HG03135 (cell line): ENCODE measurements around the gene MRPL34.

Experiments used
- ATAC-seq: cut with Tn5 transposase; IDR thresholded peaks from one replicate; pipeline ENCODE4 v1.9.1; 2021; ENCODE audit warnings: mild to moderate bottlenecking, moderate library complexity; ENCODE audit not compliant: unreplicated experiment

MRPL34 gene

DNA sequence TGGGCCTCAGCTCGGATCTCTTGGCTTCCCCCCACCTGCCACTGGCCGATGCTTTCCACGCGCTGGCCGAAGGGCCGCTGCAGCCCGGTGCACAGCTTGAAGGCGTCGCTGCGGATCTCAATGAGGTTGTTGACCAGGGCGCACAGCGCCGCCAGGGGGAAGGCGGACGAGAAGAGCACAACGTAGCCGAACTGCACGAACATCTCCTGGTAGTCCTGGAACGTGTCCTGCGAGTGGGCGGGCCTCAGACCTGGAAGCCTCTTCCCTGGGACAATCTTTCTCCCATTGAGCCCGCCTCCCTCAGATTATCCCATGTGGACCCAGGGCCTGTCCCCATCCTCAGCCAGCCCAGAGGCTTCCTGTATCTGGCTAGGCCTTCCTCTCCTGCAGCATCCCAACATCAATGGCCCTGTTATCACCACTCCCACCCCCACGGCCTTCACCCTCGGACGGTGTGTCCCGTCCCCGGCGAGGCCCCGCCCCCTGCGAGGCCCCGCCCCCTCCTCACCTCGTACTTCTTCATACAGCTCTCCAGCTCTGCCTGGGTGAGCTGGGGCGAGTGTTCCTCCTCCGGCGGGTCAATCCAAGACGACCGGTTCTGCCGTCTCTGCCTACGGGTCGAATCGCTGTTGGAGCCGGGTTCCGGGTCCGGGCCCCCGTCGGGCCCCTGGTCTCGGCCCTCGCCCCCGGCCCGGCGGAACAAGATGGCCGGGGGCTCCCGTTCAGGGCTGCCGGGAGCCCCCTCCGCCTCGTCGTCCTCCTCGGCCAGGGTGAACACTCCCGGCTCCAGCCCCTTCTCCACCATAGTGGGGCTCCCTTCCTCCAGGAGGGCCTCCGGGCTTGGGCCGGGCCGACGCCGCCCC lies 22.2 kb downstream of the MRPL34 start:
- ATAC-seq, result no peak

DNA sequence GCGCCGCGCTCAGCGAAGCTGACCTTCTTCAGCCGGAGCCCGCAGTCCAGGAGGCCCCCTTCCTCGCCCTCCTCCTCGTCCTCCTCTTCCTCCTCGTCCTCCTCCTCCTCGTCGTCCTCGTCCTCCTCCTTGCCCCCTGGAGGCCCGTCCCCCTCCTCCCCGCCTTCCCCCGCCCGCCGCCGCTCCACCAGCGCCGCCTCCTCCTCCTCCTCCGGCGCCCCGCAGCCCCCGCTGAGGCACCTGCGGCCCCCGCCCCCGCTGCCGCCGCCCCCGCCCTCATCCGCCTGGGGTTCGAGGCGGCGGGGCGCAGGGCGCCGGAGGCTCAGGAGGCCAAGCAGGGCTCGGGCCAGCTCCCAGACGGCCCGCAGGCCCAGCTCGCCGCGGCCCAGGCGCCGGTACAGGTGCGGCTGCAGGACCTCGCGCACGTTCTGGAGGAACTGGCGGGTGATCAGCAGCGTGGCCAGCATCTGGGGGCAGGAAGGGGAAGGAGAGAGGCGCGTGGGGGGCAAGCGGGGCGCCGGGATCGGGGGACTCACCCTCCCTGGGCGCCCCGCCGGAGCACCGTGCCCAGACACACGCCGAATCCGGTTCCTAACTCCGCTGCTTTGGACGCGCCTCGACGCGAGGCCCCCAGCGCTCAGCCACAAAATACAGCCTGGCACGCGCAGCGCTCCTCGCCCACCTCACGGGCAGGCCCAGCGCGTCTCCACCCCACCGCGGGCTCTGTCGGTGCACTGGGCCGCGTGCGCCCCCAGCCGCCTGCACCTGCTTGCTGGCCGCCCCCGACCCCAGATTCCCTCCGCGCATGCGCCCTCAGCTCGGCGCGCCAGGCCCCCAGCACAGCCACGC lies 23.1 kb downstream of the MRPL34 start:
- no peak for ATAC-seq

DNA sequence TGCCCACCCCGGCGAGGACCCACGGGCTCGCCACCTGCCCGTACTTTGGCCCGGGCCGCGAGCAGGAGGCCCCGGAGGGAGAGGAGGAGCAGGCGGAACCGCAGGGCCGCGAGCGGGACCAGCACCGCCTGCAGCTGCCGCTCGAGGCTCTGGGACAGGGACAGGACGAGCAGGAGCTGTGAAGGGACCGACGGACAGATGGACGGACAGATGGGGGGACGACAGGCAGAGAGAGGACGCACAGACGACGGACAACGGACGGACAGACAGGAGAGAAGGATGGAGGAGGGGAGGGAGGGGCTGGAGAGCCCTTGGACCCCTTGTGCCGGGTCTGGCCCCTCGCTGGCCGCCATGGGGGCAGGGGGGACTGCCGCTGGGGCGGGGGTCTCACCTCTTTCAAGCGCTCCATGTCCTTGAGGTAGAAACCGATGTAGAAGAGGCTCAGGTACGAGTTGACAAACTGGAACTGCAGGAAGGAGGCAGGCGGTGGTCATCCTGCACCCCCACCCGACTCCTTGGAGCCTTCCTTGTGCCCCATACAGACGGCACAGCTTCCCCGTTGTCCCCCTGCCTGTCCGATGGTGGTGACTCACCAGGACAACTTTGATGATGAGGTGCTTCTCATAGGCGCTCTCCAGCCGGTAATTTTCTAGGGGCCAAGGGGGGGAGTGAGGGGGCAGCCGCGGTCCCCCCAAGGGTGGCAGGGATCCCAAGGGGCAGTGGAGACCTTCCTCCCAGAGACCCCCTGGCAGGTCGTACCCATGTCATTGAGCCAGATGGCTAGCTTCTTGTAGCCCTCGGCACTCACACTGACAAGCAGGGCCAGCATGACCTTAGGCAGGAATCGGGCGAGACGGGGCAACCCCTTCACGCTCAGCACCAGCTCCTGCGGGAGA lies 23.9 kb downstream of the MRPL34 start:
- no peak for ATAC-seq

DNA sequence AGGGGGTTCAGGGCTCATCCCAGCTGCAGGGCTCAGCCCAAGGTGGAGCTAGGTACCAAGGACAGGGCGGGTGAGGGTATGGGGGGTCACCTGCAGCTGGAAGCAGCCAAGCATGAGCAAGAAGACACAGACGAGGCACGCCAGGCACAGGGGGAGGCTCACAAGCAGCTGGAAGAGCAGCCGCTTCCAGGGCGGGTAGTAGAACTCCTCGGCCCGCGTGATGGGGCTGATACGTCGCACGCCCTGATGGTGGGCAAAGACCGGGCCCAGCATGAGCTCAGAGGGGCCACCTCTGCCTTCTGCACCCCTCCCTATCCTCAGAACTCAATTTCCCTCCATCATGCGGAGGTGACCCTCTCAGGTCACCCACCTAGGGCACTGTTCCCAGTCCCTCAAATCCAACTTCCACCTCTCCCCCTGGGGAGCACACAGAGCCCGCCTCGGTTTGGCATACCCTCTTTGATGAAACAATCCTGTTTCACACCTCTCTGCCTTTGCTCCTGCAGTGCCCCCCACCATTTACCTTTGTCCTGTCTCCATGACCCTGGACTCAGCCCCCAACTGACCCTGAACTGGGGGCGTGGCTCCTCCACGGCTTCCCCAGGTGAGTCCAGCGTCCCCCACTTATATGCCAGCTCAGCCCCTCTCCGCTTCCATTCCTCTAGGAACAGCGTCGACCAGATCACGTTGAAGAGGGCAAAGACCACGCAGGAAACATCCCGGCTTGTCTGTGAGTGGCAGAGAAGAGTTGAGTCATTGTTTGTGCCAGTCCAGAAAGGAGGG lies 24.8 kb downstream of the MRPL34 start:
- ATAC-seq, result no peak

DNA sequence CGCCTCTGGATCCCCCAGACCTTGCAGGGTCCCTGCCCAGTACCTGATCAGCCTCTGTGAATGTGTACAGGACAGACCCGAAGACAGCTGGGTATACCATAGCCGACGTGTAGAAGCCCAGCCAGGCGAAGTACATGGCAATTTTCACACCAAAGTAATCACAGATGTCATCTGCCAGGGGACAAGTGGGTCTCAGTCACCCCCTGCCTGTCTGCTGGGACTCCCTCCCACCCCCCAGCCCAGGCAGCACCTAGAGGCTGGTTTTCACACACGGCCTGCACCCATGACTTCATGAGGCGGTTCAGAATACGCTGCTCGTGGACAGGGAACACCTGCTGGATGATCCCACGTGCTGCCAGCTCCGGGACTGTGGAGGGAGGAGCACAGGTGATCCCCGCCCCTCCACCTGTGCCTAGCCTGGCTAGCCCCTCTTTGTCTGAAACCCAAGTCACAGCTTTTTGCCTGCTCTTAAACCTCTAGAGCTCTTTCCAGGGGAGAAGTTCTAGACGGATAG lies 25.4 kb downstream of the MRPL34 start:
- ATAC-seq, result no peak

DNA sequence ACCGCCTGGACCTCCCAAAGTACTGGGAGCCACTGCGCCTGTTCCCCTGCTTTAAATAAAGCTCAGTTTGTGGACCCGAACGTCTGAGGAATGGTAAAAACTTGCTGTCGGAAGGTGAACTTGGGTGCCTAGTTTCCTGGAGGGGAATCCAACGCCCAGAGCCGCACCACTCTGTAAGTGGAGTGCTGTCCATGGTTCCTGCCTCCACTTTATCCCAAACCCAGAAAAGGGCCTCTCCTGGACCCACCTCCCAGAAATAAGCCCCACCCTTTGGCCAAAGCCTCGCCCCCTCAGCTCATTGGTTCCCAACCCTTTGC lies 26.6 kb downstream of the MRPL34 start:
- no peak for ATAC-seq

DNA sequence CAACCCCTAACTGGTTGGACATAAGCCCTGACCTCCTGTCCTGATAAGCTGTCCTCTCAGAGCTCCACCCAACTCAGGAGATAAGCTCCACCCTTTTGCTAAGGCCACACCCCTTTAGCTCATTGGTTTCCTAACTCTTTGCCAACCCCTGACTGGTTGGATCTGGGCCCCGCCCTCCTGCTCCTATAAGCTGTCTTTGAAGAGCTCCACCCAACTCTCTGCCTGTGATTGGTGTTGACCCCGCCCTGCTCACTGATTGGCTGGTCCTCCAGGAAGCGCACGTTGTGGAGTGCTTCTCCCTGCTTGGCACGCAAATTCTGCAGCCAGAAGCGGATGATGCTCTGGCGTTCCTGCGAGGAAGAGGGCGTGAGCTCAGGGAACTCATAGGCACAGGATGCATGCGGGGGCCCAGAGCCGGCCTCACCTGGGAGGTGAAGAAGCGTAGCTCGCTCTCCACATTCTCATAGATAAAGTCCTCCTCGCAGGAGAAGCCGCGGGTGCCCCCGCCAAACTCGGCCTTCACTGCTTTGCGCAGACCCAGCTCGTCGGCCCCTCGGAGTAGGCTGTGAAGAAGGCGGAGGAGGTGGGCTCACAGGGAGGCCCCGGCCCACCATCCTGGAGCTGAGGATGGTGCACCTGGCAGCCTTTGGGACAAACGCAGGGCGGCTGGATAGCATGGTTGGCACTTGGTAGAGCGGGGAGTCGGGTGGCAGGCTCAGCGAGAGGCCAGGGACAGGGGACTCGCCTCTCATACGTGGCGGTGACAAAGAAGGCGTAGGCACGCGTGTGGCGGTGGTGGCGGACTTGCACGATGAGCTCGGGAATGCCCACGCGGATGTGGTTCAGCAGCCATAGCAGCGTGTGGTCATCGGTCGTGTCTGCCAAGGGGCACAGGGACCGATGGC lies 27.3 kb downstream of the MRPL34 start:
- ATAC-seq, result no peak

DNA sequence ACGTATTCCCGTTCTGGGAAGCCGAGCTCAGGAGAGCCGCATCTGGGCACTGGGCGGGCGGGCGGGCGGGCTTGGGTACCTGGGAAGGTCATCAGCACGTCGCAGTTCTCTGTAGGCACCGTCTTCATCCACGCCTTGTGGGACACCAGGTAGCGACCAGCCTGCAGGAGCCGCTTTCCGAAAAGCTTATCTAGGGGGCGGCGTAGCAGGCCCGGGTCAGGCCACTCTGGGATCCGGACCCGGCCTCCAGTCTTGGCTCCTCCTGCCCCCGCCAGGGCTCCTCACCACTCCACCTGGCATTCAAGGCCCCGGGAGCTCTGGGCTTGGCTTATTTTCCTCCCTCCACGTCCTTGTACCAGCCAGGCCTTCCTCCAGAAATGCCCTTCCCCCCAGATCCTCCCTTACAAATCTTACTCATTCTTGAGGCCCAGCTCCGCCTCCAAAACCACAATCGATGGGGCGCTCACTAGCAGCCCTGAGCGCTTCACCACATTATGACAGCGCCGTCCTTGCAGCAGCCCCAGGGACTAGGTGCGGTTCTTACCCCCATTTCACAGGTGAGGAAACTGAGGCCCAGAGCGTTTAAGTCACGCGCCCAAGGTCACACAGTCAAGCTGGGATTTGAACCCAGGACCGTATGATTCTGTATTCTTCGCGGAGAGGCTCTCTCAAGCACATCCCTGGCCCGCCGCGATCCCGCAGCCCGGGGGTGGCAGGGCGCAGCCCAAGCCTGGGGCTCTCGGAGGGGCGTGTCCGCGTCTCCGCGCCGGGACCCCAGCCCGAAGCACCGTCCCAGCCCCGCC lies 28.1 kb downstream of the MRPL34 start:
- ATAC-seq, result no peak

DNA sequence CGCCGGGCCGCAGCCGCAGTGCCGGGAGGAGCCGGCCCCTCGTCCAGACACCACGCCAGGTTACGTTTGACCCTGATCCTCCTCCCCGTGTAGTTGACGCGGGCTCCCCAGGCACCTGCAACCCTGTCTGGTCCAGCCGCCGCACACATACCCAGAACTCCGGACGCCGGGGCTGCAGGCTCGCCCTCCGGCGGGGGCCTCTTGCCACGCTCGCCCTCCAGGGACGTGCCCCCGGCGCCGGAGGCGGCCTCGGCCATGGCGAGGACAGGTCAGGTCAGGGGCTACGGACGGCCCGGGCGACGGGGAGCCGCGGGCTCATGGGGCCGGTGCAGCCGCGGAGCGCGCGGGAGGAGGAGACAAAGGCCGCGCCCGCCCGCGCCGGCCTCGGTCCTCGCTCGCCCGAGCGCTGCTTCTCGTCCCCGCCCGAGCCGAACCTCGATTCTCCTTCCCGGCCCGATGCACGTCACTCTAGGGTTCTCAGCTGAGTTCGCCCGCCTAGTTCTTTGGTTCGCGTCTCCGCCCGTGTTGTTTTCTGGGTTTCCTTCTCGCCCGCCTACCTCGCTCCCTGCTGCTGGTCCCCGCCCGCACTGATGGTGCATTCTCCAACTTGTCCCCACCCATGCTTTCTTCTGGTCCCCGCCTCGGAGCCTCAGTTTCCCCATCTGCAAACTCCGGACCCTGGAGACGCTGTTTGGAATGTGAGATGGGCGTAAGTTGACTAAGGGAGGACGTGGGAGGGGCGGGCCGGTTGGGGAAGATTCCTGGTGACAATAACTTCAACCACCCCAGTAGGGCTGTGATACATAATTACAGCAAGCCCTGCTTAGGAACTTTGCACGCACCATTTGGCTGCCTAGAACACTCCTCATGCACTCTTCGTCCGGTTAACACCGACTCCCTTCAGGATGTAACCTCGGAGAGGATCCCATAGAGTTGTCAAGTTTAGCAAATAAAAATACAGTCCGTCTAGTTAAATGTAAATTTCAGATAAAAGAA lies 29.0 kb downstream of the MRPL34 start, which contains the start of gene ANO8:
ANO8 (minus strand) TSS at position 442 of the 996 bp plus-strand sequence; CDS start at position 257, 185 bp downstream.
- peak; percentile 44 for ATAC-seq

DNA sequence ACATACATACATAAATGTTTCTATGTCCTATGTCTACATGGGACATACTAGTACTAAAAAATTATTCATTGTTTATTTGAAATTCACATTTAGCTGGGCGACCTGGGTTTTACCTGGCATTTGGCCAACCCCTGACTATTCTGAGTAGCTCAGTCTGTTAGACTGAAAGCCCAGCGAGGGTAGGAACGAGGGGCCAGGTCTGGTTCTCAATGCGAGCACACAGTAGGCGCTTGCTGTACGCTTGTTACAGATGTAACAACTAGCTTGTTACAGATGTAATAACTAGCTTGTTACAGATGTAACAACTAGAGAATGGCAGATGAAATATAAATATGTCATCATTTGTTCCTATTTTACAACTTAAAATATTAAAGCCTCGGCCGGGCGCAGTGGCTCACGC lies 29.9 kb downstream of the MRPL34 start:
- no peak for ATAC-seq

DNA sequence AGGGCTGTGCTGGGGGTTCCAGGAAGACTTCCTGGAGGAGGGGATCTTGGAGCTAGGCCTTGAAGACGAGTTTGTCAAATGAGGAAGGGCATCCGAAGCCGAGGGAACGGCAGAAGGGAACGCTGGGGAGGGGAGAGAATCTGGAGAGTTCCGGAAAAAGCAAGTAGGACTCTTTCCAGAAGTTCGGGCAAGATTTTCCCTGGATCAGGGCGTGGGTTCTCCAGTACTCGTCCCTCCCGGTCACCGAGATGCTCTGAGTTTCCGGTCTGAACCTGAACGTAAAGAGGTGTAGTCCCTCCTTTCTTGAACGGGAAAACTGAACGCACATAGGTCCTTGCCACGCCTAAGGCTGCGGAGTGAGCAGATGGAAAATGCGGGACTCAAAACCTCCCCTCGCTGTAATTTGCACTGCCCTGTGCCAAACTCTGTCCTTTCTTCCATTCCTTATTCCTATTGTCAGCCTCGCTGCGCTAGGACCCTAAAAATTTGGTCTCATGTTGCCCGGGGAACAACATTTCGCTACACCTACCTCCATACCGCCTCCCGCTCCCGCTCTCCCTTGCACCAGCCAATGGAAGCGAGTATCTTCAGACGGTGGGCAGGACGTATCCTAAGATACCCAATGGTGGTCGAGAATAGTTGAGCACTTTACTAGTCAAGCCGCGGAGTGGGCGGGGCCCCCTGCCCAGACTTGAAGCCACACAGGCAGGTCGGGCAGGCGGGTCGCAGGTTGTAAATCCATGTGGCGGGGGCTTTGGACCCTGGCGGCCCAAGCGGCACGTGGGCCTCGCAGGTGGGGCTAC lies 31.4 kb downstream of the MRPL34 start, which contains the start of gene GTPBP3:
GTPBP3 (plus strand) TSS at position 682 of the 803 bp plus-strand sequence; CDS start at position 741, 59 bp downstream.
- ATAC-seq, result peak; percentile 70

DNA sequence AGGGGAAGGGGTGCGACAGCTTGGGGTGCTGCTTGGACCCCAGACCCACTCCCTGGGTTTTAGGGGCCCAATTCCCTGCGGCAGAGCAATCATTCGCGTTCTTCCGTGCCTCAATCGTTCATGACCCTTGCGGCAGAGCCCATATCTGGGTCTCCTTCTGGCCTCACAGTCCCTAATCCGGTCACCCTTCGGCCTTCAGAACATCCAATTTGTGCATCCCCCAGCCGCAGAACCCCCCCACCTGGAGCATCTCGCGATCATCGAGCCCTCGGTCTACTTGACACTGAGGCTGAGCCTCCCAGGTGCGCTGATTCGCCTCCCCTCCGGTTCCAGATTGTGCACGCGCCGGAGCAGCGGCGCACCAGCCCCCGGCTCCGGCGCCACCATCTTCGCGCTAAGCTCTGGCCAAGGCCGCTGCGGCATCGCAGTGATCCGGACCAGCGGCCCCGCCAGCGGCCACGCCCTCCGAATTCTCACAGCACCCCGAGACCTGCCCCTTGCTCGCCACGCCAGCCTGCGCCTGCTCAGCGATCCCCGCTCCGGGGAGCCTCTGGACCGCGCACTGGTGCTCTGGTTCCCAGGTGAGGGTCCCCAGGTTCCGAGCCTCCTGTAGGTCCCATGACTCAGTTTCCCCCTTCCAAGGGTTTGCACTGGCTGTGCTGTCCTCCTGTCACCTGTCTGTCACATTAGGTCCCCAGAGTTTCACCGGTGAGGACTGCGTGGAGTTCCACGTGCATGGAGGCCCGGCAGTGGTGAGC lies 32.2 kb downstream of the MRPL34 start:
- no peak for ATAC-seq

DNA sequence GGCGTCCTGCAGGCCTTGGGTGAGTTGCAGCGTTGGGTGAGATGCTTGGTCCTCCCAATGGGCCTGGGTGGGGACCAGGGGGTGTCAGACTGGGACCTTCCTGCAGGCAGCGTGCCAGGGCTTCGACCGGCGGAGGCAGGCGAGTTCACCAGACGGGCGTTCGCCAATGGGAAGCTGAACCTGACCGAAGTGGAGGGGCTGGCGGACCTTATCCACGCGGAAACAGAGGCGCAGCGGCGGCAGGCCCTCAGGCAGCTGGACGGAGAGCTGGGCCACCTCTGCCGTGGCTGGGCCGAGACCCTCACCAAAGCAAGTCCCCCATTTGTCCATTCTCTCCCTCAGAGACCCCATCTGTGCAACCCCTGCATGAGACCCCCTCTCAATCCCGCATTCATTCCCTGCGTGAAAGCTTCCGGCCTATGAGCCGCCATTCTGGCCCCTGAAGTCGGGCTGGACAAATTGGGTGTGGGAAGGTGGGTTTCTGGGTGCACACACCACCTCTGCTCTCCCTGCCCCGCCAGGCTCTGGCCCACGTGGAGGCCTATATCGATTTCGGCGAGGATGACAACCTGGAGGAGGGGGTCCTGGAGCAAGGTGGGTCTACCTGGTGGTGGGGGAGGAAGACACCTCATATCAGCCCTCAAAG lies 32.9 kb downstream of the MRPL34 start:
- ATAC-seq, result no peak

DNA sequence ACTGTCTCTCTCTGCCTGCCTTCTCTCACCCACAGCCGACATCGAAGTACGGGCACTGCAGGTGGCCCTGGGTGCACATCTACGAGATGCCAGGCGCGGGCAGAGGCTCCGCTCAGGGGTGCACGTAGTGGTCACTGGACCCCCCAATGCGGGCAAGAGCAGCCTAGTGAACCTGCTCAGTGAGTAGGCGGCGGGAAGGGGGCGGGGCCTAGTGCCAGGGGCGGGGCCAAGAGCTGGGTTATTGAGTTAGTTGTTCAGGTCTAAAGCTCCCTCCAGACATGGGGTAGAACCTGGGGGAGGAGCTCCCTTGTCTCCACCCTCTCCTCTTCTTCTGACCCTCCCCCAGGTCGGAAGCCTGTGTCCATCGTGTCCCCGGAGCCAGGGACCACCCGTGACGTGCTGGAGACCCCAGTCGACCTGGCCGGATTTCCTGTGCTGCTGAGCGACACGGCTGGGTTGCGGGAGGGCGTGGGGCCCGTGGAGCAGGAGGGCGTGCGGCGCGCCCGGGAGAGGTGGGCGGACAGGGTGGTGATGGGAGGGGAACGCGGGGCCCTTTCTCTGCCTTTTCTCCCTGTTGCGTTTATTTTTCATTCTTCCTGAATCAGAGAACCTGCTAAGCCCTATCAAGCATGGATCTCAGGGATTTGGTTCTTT lies 33.5 kb downstream of the MRPL34 start:
- ATAC-seq, result no peak
